ENCODE results near the gene MMP15.

The MMP15 gene

DNA sequence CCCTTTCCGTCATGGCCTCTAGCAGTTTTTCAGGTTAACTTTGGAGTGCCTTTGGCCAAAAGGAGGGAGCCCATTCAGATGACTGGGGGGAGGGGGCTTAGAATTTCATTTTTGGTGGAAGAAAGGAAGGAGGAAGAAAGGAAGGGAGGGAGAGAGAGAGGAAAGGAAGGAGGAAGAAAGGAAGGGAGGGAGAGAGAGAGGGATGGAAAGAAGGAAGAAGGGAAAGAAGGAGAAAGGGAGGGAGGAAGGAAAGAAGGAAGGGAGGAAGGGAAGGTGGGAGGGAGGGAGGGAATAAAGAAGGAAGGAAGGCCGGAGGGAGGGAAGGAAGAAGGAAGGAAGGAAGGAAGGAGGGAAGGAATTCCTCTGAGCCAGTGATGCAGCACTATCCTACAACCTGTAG is 25.7 kb downstream of the MMP15 start:
- no peak overlapping the region for H3K4me3 ChIP-seq (replicated peaks; ENCODE audit: low read depth, low read length)
- DNase-seq (ENCODE audit: extremely low read depth, low read depth), result no peak
- TF ChIP-seq, protein P1, sequence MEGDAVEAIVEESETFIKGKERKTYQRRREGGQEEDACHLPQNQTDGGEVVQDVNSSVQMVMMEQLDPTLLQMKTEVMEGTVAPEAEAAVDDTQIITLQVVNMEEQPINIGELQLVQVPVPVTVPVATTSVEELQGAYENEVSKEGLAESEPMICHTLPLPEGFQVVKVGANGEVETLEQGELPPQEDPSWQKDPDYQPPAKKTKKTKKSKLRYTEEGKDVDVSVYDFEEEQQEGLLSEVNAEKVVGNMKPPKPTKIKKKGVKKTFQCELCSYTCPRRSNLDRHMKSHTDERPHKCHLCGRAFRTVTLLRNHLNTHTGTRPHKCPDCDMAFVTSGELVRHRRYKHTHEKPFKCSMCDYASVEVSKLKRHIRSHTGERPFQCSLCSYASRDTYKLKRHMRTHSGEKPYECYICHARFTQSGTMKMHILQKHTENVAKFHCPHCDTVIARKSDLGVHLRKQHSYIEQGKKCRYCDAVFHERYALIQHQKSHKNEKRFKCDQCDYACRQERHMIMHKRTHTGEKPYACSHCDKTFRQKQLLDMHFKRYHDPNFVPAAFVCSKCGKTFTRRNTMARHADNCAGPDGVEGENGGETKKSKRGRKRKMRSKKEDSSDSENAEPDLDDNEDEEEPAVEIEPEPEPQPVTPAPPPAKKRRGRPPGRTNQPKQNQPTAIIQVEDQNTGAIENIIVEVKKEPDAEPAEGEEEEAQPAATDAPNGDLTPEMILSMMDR (IDR thresholded peaks at IDR 0.05; ENCODE audit: low read depth, low read length, missing control alignments), result no peak

DNA sequence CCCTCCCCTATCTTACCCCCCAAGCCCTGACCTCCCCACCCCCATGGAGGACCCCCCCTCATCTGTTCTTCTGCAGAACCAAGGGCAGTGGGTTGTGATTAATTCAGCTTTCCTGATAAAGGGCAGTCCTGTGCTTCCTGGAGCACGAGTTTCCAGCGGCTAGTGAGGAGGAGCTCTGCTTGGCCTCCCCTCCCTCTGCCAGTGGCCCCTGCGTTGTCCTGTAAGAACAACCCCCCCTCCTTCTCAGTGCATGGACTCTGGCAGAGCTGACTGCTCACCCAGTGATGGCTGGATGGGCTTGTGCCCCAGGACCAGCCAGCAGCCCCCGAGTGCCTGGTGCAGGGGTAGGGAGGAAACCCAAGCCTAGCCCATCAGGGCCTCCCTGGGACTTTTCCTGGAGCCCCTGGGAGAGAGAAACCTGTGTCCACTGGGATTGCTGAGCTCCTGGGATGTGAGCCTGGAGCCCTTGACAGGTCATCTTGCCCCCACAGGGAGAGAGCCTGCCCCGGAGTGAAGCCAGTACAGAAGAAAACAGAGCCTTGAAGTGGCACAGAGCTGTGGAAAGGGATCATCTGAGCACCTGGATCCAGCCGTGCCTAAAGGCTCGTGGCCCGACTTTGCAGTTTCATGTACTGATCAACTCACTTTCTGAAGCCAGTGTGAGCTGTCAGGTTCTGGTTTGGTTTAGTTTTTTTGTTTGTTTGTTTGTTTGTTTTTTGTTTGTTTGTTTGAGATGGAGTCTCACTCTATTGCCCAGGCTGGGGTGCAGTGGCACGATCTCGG is 26.5 kb downstream of the MMP15 start:
- no peak overlapping the region for H3K4me3 ChIP-seq (replicated peaks; ENCODE audit: low read depth, low read length)
- TF ChIP-seq, protein P1 (IDR thresholded peaks at IDR 0.05; ENCODE audit: low read depth, low read length, missing control alignments), result no peak
- DNase-seq (ENCODE audit: extremely low read depth, low read depth), result no peak

DNA sequence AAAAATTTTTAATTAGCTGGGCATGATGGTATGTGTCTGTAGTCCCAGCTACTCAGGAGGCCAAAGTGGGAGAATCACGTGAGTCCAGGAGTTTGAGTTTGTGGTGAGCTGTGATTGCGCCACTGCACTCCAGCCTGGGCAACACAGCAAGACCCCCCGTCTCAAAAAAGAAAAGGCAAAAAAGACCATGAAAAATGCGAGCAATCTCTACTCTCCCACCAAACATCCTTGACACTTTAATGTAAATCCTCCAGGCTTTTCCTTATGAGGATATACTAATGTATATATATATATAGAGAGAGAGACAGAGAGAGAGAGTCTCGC is 28.1 kb downstream of the MMP15 start:
- no peak for DNase-seq (ENCODE audit: extremely low read depth, low read depth)
- TF ChIP-seq, protein P1 (IDR thresholded peaks at IDR 0.05; ENCODE audit: low read depth, low read length, missing control alignments), result no peak
- H3K4me3 ChIP-seq (replicated peaks; ENCODE audit: low read depth, low read length), result no peak overlapping the region

DNA sequence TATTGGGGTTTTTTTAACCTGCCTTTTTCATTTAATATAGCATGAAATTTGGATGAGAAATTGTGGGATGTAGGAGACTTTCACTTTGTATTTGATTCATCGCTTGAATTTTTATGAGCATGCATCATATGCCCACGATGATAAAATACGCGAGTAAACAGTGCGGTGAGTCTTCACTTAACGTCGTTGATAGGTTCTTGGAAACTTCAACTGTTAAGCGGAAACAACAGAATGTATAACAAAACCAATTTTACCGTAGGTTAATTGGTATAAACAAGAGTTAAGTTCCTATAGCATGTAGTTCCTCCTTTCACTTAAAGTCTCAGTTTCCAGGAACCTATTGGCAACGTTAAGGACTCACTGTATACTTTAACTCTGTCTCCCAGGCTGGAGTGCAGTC is 28.7 kb downstream of the MMP15 start:
- TF ChIP-seq, protein P1 (IDR thresholded peaks at IDR 0.05; ENCODE audit: low read depth, low read length, missing control alignments), result no peak
- H3K4me3 ChIP-seq (replicated peaks; ENCODE audit: low read depth, low read length), result no peak overlapping the region
- no peak for DNase-seq (ENCODE audit: extremely low read depth, low read depth)

DNA sequence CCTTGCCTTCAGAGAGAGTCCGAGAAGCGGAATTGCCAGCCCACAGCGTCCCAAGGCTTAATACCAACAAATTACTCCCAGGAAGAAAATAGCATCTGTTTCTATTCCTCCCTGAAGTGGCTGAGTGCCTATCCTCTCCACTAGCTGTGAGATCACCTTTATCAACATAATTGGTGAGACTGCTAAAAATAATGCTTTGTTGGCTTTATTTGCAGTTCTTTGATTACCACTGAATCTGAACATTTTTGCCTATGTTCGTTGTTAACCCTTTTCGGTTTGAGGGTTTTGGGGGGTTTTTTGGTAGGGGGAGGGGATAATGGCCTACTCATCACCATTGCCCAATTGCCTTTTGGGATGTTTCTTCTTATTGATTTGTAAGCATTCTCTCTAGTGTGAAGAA is 31.0 kb downstream of the MMP15 start:
- H3K4me3 ChIP-seq (replicated peaks; ENCODE audit: low read depth, low read length), result no peak overlapping the region
- DNase-seq (ENCODE audit: extremely low read depth, low read depth), result no peak
- TF ChIP-seq, protein P1 (IDR thresholded peaks at IDR 0.05; ENCODE audit: low read depth, low read length, missing control alignments), result no peak

DNA sequence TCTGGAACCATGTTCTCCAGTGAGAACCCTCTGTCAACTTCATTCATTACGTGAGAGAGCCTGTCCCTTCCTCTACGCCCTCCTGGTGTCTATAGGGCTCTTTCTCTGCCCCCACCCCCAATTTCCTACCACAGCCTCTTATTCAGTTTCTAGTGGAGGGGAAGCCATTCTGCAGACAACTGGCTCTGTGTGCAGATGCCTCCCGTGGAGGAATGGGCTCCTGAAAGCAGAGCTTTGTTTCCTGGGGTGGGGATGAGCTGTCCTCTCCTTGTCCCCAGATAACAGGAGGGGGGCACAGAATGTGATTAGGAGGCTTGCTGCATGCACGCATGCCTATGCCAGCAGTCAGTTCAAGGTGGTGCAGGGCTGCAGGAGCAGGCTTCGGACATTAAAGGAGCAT is 31.6 kb downstream of the MMP15 start:
- TF ChIP-seq, protein P1 (IDR thresholded peaks at IDR 0.05; ENCODE audit: low read depth, low read length, missing control alignments), result no peak
- DNase-seq (ENCODE audit: extremely low read depth, low read depth), result no peak

DNA sequence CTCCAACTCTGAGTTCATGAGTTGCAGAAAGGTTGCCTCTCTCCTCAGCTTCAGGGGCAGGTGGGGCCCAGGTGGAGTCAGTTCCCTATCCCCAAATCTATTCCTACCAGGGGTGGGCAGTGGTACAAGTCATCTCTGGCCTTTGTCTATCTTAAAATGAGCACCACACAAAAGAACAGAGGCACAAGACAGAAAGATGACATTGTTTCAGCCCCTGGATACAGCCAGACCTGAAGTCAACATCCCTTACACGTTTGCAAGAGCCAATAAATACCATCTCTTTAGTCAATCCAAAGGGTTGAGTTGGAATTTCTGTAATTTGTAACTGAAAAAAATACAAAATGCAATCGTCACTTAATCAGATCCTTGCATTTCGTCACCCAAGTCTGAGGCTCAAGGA is 32.2 kb downstream of the MMP15 start:
- DNase-seq (ENCODE audit: extremely low read depth, low read depth), result no peak
- no peak overlapping the region for H3K4me3 ChIP-seq (replicated peaks; ENCODE audit: low read depth, low read length)
- TF ChIP-seq, protein P1 (IDR thresholded peaks at IDR 0.05; ENCODE audit: low read depth, low read length, missing control alignments), result no peak

More for the DNA sequence above, 31.6 kb downstream of the MMP15 start:
- no peak overlapping the region for H3K4me3 ChIP-seq (replicated peaks; ENCODE audit: low read depth, low read length)
